ENCODE data around the gene BCL11A.

- TF ChIP-seq POLR2A (IDR thresholded peaks at IDR 0.05) (no peak), CTCF (IDR thresholded peaks at IDR 0.05) (no peak)
Measured at GRCh38 chr2:60493804-60494387, 59.6 kb downstream of the BCL11A start.
